HG03135 (cell line): Measurements from ENCODE around the gene SELENOF.
"Not testable (repeated sequence)": the region's sequence is repeated elsewhere in the genome, so short reads cannot be mapped to it uniquely, and the experiment has no call there.

Source experiments
- ATAC-seq: cut with Tn5 transposase; IDR thresholded peaks from one replicate; pipeline ENCODE4 v1.9.1; 2021; ENCODE audit warnings: mild to moderate bottlenecking, moderate library complexity; ENCODE audit not compliant: unreplicated experiment

Gene SELENOF

GRCh38 chr1:86922445-86922844 is 8.5 kb upstream of the SELENOF start:
- no peak for ATAC-seq

GRCh38 chr1:86916752-86917151 is 2.8 kb upstream of the SELENOF start:
- no peak for ATAC-seq

GRCh38 chr1:86915737-86916235 is 1.9 kb upstream of the SELENOF start:
- ATAC-seq: no peak

- peak; percentile 21 for ATAC-seq
Measured at GRCh38 chr1:86914998-86915736, 1.2 kb upstream of the SELENOF start.

GRCh38 chr1:86914601-86914997 is 673 bp upstream of the SELENOF start, which contains the start of gene HS2ST1:
Gene HS2ST1 (plus strand): TSS chr1:86914635.
- ATAC-seq: no peak

- no peak for ATAC-seq
Measured at GRCh38 chr1:86913399-86913895, 479 bp downstream of the SELENOF start.

- ATAC-seq: no peak
Measured at GRCh38 chr1:86912281-86912900, 1.5 kb downstream of the SELENOF start.

GRCh38 chr1:86906419-86906818 is 7.5 kb downstream of the SELENOF start:
- no peak for ATAC-seq

- no peak for ATAC-seq
Measured at GRCh38 chr1:86905875-86906274, 8.1 kb downstream of the SELENOF start.

- ATAC-seq: not testable (repeated sequence)
Measured at GRCh38 chr1:86899401-86899800, 14.5 kb downstream of the SELENOF start.

GRCh38 chr1:86888327-86888726 is 25.6 kb downstream of the SELENOF start:
- no peak for ATAC-seq

GRCh38 chr1:86887479-86888162 is 26.3 kb downstream of the SELENOF start:
- ATAC-seq: no peak

GRCh38 chr1:86875722-86876121 is 38.2 kb downstream of the SELENOF start:
- ATAC-seq: no peak

GRCh38 chr1:86872086-86872485 is 41.8 kb downstream of the SELENOF start:
- ATAC-seq: no peak

- no peak for ATAC-seq
Measured at GRCh38 chr1:86871001-86871400, 42.9 kb downstream of the SELENOF start.

GRCh38 chr1:86868477-86868876 is 45.4 kb downstream of the SELENOF start:
- no peak for ATAC-seq

GRCh38 chr1:86867278-86867677 is 46.6 kb downstream of the SELENOF start:
- not testable (repeated sequence) for ATAC-seq

- no peak for ATAC-seq
Measured at GRCh38 chr1:86866665-86867064, 47.3 kb downstream of the SELENOF start.

GRCh38 chr1:86865973-86866637 is 47.8 kb downstream of the SELENOF start:
- no peak for ATAC-seq

GRCh38 chr1:86862920-86863319 is 51.0 kb downstream of the SELENOF start:
- ATAC-seq: no peak

GRCh38 chr1:86861424-86861823 is 52.5 kb downstream of the SELENOF start:
- peak; percentile 72 for ATAC-seq
